HUES48 (cell line): ENCODE data around the gene PCK1.

ENCODE experiments used
- H3K27ac ChIP-seq: one replicate; pipeline ENCODE4 v1.7.0; 2013; ENCODE audit warnings: low read depth, low read length, inconsistent platforms
- H3K27me3 ChIP-seq: 2 replicates; pipeline ENCODE4 v1.6.1; 2013; ENCODE audit warnings: mild to moderate bottlenecking, low read length; ENCODE audit not compliant: control insufficient read depth, insufficient read depth
- H3K36me3 ChIP-seq: 2 replicates; pipeline ENCODE4 v1.6.1; 2013; ENCODE audit warnings: low read length; ENCODE audit not compliant: control insufficient read depth, insufficient read depth
- H3K4me1 ChIP-seq: 2 replicates; pipeline ENCODE4 v1.6.1; 2013; ENCODE audit warnings: mild to moderate bottlenecking, low read length; ENCODE audit not compliant: control insufficient read depth, insufficient read depth
- H3K4me3 ChIP-seq: 2 replicates; pipeline ENCODE4 v1.5.1; 2013; ENCODE audit warnings: mild to moderate bottlenecking, low read depth, low read length
- H3K9ac ChIP-seq: 2 replicates; pipeline ENCODE4 v1.6.1; 2013; ENCODE audit warnings: mild to moderate bottlenecking, low read depth, low read length, moderate library complexity
- H3K9me3 ChIP-seq: 2 replicates; pipeline ENCODE4 v1.6.1; 2013; ENCODE audit warnings: low read length; ENCODE audit not compliant: control insufficient read depth, insufficient read depth

The PCK1 gene

GRCh38 chr20:57526087-57526884, 34.6 kb upstream of the PCK1 start:
- Histone ChIP-seq H3K36me3 (no peaks in the 10 kb centered on the region), H3K4me3 (no peak overlapping the region), H3K9me3 (no peaks in the 10 kb centered on the region), H3K27ac (no peak overlapping the region), H3K4me1 (peaks cover 12% of the 10 kb centered on the region), H3K27me3 (no peaks in the 10 kb centered on the region), H3K9ac (no peak overlapping the region)

- Histone ChIP-seq H3K9me3 (no peaks in the 10 kb centered on the region), H3K36me3 (no peaks in the 10 kb centered on the region), H3K27me3 (no peaks in the 10 kb centered on the region), H3K4me3 (no peak overlapping the region), H3K27ac (no peak overlapping the region), H3K4me1 (peaks cover 12% of the 10 kb centered on the region), H3K9ac (no peak overlapping the region)
These were observed 33.9 kb upstream of the PCK1 start for GRCh38 chr20:57526885-57527460.

- no peaks in the 10 kb centered on the region for H3K9me3 ChIP-seq
- H3K27me3 ChIP-seq: no peaks in the 10 kb centered on the region
- H3K9ac ChIP-seq: no peak overlapping the region
- no peak overlapping the region for H3K4me3 ChIP-seq
- H3K4me1 ChIP-seq: peaks cover 9% of the 10 kb centered on the region
- no peaks in the 10 kb centered on the region for H3K36me3 ChIP-seq
- H3K27ac ChIP-seq: no peak overlapping the region
These were observed 33.2 kb upstream of the PCK1 start for GRCh38 chr20:57527728-57528127.

GRCh38 chr20:57528148-57528547, 32.8 kb upstream of the PCK1 start:
- H3K27ac ChIP-seq: no peak overlapping the region
- no peak overlapping the region for H3K4me3 ChIP-seq
- no peaks in the 10 kb centered on the region for H3K36me3 ChIP-seq
- peaks cover 5% of the 10 kb centered on the region for H3K4me1 ChIP-seq
- no peaks in the 10 kb centered on the region for H3K9me3 ChIP-seq
- H3K9ac ChIP-seq: no peak overlapping the region
- H3K27me3 ChIP-seq: no peaks in the 10 kb centered on the region

- Histone ChIP-seq H3K9me3 (no peaks in the 10 kb centered on the region), H3K9ac (no peak overlapping the region), H3K27ac (no peak overlapping the region), H3K4me3 (no peak overlapping the region), H3K36me3 (no peaks in the 10 kb centered on the region), H3K4me1 (no peaks in the 10 kb centered on the region; the same call in 1 of the 2 replicates), H3K27me3 (no peaks in the 10 kb centered on the region)
These were observed 31.7 kb upstream of the PCK1 start for GRCh38 chr20:57529160-57529585.

GRCh38 chr20:57529810-57530209, 31.1 kb upstream of the PCK1 start:
- Histone ChIP-seq H3K4me1 (no peaks in the 10 kb centered on the region), H3K4me3 (no peak overlapping the region)

GRCh38 chr20:57530327-57530981, 30.5 kb upstream of the PCK1 start:
- no peak overlapping the region for H3K4me3 ChIP-seq
- no peaks in the 10 kb centered on the region for H3K4me1 ChIP-seq
- no peaks in the 10 kb centered on the region for H3K36me3 ChIP-seq
- no peaks in the 10 kb centered on the region for H3K27me3 ChIP-seq
- no peaks in the 10 kb centered on the region for H3K9me3 ChIP-seq
- H3K9ac ChIP-seq: no peak overlapping the region
- H3K27ac ChIP-seq: no peak overlapping the region

More at GRCh38 chr20:57529810-57530209, 31.1 kb upstream of the PCK1 start:
- Histone ChIP-seq H3K27ac (no peak overlapping the region), H3K36me3 (no peaks in the 10 kb centered on the region), H3K9me3 (no peaks in the 10 kb centered on the region), H3K27me3 (no peaks in the 10 kb centered on the region), H3K9ac (no peak overlapping the region)

- H3K27me3 ChIP-seq: no peaks in the 10 kb centered on the region
- no peak overlapping the region for H3K27ac ChIP-seq
- H3K4me1 ChIP-seq: no peaks in the 10 kb centered on the region
- no peak overlapping the region for H3K9ac ChIP-seq
- H3K9me3 ChIP-seq: peaks cover 10% of the 10 kb centered on the region
- H3K36me3 ChIP-seq: no peaks in the 10 kb centered on the region
- H3K4me3 ChIP-seq: no peak overlapping the region
These were observed 28.8 kb upstream of the PCK1 start for GRCh38 chr20:57532104-57532503.

- Histone ChIP-seq H3K36me3 (no peaks in the 10 kb centered on the region), H3K27me3 (no peaks in the 10 kb centered on the region), H3K4me3 (no peak overlapping the region), H3K4me1 (no peaks in the 10 kb centered on the region), H3K9ac (no peak overlapping the region), H3K27ac (no peak overlapping the region), H3K9me3 (peaks cover 15% of the 10 kb centered on the region)
These were observed 25.6 kb upstream of the PCK1 start for GRCh38 chr20:57535297-57535696.

- no peak overlapping the region for H3K4me3 ChIP-seq
- no peaks in the 10 kb centered on the region for H3K4me1 ChIP-seq
- H3K9ac ChIP-seq: no peak overlapping the region
- H3K27ac ChIP-seq: no peak overlapping the region
- no peaks in the 10 kb centered on the region for H3K36me3 ChIP-seq
- H3K9me3 ChIP-seq: peaks cover 15% of the 10 kb centered on the region
- no peaks in the 10 kb centered on the region for H3K27me3 ChIP-seq
These were observed 24.7 kb upstream of the PCK1 start for GRCh38 chr20:57536120-57536708.
